ENCODE measurements around the gene SLC28A2. TPM values are rescaled to one million over a fixed set of nuclear protein-coding genes. Genes with fewer than 3 reads are reported as not detected.
"Not testable (repeated sequence)": the region's sequence is repeated elsewhere in the genome, so short reads cannot be mapped to it uniquely, and the experiment has no call there.

Gene SLC28A2
- total and polyA plus RNA-seq, 9 donors: 0.10 to 1.0 (median 0.17) TPM; not detected in 3

DNA sequence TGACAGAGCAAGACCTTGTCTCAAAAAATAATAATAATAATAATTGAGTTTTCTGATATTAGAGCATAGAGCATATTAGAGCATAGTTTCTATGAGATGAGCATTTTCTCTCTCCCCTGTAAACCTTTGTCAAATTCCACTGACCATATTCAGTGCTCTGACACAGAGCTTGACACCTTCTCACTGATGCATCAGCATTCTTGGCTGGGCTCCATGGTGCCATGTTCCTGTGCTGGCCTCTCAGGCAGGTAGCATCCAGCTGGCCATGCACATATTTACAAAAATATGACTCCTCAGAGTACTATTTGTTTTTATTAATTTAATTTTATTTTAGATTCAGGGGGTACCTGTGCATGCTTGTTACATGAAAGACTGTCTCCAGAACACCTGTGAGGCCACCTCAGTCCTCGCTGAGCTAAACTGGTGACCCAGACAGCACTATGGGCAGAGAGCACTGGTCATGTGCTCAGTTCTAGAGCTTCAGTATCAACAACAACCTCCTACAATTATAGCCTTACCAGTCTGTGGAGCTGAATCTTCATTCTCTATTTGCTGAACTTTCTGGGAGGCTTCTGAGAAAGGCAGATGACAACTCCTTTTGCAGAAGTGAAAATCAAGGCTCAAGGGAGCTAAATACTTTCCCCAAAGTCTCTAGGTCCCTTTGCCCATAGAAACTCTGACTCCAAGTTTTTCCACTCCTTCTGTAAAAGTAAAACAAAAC, 21.6 kb upstream of the SLC28A2 start:
- DNase-seq: no peak
- Histone ChIP-seq H3K4me1 (ENCODE audit: control insufficient read depth, insufficient read depth, low read length) (no peaks in the 10 kb centered on the region), H3K4me3 (ENCODE audit: low read length) (no peak overlapping the region), H3K9me3 (replicated peaks; ENCODE audit: control insufficient read depth, low read depth, low read length) (peaks cover 4% of the 10 kb centered on the region), H3K27ac (ENCODE audit: low read length) (no peak overlapping the region), H3K27me3 (ENCODE audit: control insufficient read depth, insufficient read depth, low read length) (no peaks in the 10 kb centered on the region), H3K36me3 (ENCODE audit: control insufficient read depth, insufficient read depth, low read length) (no peaks in the 10 kb centered on the region)
- 0% methylated on average over 1 of the region's 1 CpG for WGBS (ENCODE audit: insufficient coverage)

DNA sequence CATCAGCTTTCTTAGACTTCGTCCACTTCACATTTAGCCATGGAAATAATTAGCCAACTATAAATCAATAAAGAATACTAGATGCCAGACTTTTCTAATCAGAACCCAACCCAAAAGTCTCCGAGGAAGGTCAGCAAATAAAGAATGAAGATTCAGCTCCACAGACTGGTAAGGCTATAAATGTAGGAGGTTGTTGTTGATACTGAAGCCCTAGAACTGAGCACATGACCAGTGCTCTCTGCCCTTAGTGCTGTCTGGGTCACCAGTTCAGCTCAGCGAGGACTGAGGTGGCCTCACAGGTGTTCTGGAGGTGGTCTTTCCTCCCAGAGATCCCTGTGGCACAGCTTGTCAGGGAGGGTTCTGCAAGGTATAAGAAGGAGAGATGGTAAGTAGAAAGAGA, 20.9 kb upstream of the SLC28A2 start:
- 100% methylated on average over 1 of the region's 3 CpGs for WGBS (ENCODE audit: insufficient coverage)
- Histone ChIP-seq H3K27ac (ENCODE audit: low read length) (no peak overlapping the region), H3K36me3 (ENCODE audit: control insufficient read depth, insufficient read depth, low read length) (no peaks in the 10 kb centered on the region)

DNA sequence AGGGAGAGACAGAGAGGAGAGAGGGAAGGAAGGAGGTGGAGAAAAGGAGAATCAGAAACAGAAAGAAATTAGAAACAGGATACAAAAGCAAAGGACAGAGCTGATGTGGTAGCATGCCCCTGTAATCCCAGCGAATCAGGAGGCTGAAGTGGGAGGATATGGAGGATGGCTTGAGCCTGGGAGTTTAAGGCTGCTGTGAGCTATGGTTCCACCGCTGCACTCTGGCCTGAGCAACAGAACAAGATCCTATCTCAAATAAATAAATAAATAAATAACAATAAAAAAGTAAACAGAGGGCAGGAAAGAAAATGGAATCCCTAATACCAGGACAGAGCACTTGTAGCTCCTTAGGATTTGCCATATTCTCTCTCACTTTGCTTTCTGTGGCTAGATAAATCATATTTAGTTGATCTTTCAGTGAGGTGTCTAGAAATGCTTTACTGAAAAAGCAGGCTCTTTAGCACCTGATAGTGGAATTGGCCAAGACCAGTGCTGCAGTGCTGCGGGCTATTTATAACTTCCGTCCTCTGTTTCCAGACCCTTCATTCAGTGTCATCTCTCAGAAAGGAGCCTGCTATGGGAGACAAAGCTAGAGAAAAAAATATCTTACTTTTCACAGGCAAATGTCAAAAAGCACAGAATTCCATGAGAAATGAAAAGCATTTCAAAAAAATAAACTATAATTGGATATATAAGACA, 20.0 kb upstream of the SLC28A2 start:
- H3K9me3 ChIP-seq (replicated peaks; ENCODE audit: control insufficient read depth, low read depth, low read length): peaks cover 4% of the 10 kb centered on the region
- no peak for DNase-seq
- no peak overlapping the region for H3K27ac ChIP-seq (ENCODE audit: low read length)
- no CpG with 5 or more reads among the region's 4 CpGs for WGBS (ENCODE audit: insufficient coverage)
- H3K27me3 ChIP-seq (ENCODE audit: control insufficient read depth, insufficient read depth, low read length): no peaks in the 10 kb centered on the region
- H3K36me3 ChIP-seq (ENCODE audit: control insufficient read depth, insufficient read depth, low read length): no peaks in the 10 kb centered on the region
- no peak overlapping the region for H3K4me3 ChIP-seq (ENCODE audit: low read length)
- H3K4me1 ChIP-seq (ENCODE audit: control insufficient read depth, insufficient read depth, low read length): no peaks in the 10 kb centered on the region

More for the DNA sequence above, 20.9 kb upstream of the SLC28A2 start:
- no peak for DNase-seq
- no peaks in the 10 kb centered on the region for H3K27me3 ChIP-seq (ENCODE audit: control insufficient read depth, insufficient read depth, low read length)
- peaks cover 4% of the 10 kb centered on the region for H3K9me3 ChIP-seq (replicated peaks; ENCODE audit: control insufficient read depth, low read depth, low read length)
- H3K4me3 ChIP-seq (ENCODE audit: low read length): no peak overlapping the region
- no peaks in the 10 kb centered on the region for H3K4me1 ChIP-seq (ENCODE audit: control insufficient read depth, insufficient read depth, low read length)

DNA sequence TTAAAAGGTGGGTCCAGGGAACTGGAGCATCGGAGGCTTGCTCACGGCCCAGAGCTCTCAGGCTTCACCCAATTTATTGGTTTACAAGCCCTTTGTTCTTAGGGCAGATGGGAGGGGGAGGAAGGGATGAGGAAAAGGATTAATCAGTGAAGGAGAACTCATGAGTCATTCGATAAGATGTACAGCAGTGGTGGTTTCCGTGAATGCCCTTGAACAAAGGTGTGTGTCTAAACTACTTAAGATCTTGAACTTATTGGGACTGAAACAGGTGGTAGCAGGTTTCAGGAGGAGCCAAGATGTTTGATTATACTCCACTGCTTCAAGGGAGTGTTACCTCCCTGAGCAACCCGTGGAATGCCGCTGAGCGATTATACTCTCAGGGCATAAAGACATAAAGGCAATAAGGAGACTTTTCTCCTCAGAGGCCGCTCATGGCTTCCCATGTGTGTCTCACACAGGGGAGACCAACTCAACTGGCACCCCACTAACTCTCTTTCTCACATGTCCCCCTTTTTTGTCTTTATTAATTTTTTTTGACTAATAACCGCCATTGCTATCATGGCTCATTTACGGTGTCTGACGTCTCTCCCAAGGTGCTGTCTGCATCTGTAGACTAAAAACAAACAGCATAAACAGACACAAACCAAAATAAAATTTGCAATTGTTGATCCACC, 17.3 kb upstream of the SLC28A2 start:
- Histone ChIP-seq H3K9me3 (replicated peaks; ENCODE audit: control insufficient read depth, low read depth, low read length) (peaks cover 7% of the 10 kb centered on the region), H3K27me3 (ENCODE audit: control insufficient read depth, insufficient read depth, low read length) (no peaks in the 10 kb centered on the region), H3K4me3 (ENCODE audit: low read length) (no peak overlapping the region), H3K27ac (ENCODE audit: low read length) (no peak overlapping the region), H3K4me1 (ENCODE audit: control insufficient read depth, insufficient read depth, low read length) (no peaks in the 10 kb centered on the region), H3K36me3 (ENCODE audit: control insufficient read depth, insufficient read depth, low read length) (no peaks in the 10 kb centered on the region)
- no peak for DNase-seq
- WGBS (ENCODE audit: insufficient coverage): 88% methylated on average over 6 of the region's 11 CpGs

DNA sequence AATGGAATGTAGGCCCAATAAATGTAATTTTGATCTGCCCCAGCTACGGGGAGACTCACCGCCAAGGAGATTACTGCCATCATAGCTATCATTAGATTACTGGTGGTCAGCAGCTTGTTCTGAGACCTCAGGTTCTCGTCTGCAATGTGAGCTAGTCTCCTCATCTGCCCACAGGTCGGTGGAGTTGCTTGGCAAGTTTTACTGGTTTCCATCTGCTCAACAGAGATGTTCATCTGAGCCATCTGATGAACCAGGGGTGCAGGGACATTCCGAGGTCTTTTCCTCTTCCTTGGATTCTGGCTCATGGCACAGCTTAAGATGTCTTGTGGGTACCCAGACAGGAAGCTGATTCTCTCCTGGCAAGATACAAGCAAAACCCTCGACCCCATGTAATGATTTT, 15.2 kb upstream of the SLC28A2 start:
- H3K27ac ChIP-seq (ENCODE audit: low read length); DNase-seq; H3K4me3 ChIP-seq (ENCODE audit: low read length); H3K27me3 ChIP-seq (ENCODE audit: control insufficient read depth, insufficient read depth, low read length); H3K36me3 ChIP-seq (ENCODE audit: control insufficient read depth, insufficient read depth, low read length); H3K4me1 ChIP-seq (ENCODE audit: control insufficient read depth, insufficient read depth, low read length): not testable (repeated sequence)
- H3K9me3 ChIP-seq (replicated peaks; ENCODE audit: control insufficient read depth, low read depth, low read length): peaks cover 23% of the 10 kb centered on the region
- WGBS (ENCODE audit: insufficient coverage): 72% methylated on average over 5 of the region's 6 CpGs

DNA sequence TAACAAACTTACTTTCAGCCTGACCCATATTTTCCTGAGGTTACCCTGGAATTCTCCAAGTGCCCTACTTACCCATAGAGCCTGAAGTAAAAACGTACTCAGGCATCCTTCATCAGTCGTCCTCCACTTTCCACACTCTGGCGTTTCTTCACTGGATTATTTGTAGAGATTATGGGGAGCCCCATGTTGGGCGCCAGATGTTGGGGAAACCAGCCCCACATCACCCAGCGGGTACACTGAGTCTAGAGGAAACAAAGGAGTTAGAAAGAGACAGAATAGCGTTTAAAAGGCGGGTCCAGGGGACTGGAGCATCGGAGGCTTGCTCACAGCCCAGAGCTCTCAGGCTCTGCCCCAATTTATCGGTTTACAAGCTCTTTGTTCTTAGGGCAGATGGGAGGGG, 9.7 kb upstream of the SLC28A2 start:
- WGBS (ENCODE audit: insufficient coverage): 67% methylated on average over 3 of the region's 9 CpGs
- Histone ChIP-seq H3K9me3 (replicated peaks; ENCODE audit: control insufficient read depth, low read depth, low read length) (peaks cover 40% of the 10 kb centered on the region), H3K4me1 (ENCODE audit: control insufficient read depth, insufficient read depth, low read length) (no peaks in the 10 kb centered on the region), H3K4me3 (ENCODE audit: low read length) (no peak overlapping the region), H3K27me3 (ENCODE audit: control insufficient read depth, insufficient read depth, low read length) (no peaks in the 10 kb centered on the region), H3K36me3 (ENCODE audit: control insufficient read depth, insufficient read depth, low read length) (no peaks in the 10 kb centered on the region), H3K27ac (ENCODE audit: low read length) (no peak overlapping the region)
- DNase-seq: no peak

DNA sequence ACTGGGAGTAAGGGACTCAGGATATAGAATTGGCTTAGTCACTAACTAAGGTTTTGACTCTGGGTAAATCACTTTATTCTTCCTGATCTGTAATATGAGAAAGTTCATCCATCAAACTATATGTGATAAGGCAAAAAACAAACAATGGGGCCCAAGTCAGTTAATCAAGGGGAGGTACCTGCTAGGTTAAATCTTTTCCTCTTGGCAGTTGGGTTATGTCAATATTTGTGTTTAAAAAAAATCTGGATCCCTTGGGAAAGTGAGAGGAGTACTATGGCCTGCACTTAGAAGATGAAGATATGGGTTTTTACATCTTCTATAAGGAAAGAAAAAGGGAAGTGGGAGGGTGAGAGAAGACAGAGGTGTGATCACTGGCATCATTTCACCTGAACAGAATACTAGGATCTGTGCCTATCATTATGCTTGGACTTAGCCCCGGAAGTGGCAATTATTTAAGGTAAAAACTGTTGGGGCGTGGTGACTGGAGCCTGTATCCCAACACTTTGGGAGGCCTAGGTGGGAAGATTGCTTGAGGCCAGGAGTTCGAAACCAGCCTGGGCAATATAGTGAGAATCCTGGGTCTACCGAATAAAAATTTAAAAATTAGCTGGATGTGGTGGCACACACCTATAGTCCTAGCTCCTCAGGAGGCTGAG, 2.8 kb upstream of the SLC28A2 start:
- no peak overlapping the region for H3K4me3 ChIP-seq (ENCODE audit: low read length)
- H3K4me1 ChIP-seq (ENCODE audit: control insufficient read depth, insufficient read depth, low read length): no peaks in the 10 kb centered on the region
- no peak for DNase-seq
- no peak overlapping the region for H3K27ac ChIP-seq (ENCODE audit: low read length)
- WGBS (ENCODE audit: insufficient coverage): 88% methylated on average over 3 of the region's 4 CpGs
- no peaks in the 10 kb centered on the region for H3K27me3 ChIP-seq (ENCODE audit: control insufficient read depth, insufficient read depth, low read length)
- no peaks in the 10 kb centered on the region for H3K36me3 ChIP-seq (ENCODE audit: control insufficient read depth, insufficient read depth, low read length)
- H3K9me3 ChIP-seq (replicated peaks; ENCODE audit: control insufficient read depth, low read depth, low read length): peaks cover 2% of the 10 kb centered on the region

DNA sequence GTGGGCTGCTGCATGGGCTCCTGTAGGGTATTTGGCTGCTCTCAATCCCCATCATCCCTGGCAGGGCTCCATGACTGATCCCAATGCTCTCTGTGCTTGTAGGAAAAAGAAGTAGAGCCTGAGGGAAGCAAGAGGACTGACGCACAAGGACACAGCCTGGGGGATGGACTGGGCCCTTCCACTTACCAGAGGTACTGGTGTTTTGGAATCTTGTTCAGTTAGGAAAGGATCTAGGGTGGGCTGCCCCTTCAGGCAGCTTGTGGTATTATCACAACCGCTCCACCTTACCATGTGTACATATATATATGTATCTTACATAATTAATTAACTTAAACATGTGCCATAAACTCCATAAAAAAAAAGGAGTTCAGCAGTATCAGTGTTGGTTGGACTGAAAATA, 1.3 kb downstream of the SLC28A2 start:
- Histone ChIP-seq H3K27ac (ENCODE audit: low read length) (no peak overlapping the region), H3K36me3 (ENCODE audit: control insufficient read depth, insufficient read depth, low read length) (no peaks in the 10 kb centered on the region), H3K4me1 (ENCODE audit: control insufficient read depth, insufficient read depth, low read length) (no peaks in the 10 kb centered on the region), H3K9me3 (replicated peaks; ENCODE audit: control insufficient read depth, low read depth, low read length) (no peaks in the 10 kb centered on the region), H3K4me3 (ENCODE audit: low read length) (no peak overlapping the region), H3K27me3 (ENCODE audit: control insufficient read depth, insufficient read depth, low read length) (no peaks in the 10 kb centered on the region)
- no CpG with 5 or more reads among the region's 2 CpGs for WGBS (ENCODE audit: insufficient coverage)
- DNase-seq: no peak

DNA sequence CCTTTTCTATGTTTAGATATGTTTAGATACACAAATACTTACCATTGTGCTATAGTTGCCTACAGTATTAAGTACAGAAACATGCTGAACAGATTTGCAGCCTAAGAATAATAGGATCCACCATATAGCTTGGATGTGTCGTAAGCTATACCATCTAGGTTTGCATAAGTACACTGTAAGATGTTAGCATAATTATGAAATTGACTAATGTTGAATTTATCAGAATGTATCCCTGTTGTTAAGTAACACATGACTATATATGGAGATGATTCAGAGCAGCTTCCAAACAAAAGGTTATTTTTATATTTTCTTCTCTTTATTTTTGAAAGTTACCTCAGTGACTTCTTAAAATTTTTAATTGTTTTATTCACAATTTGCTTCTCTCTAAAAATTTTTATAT, 2.4 kb downstream of the SLC28A2 start:
- no CpG with 5 or more reads among the region's 1 CpG for WGBS (ENCODE audit: insufficient coverage)
- no peak overlapping the region for H3K27ac ChIP-seq (ENCODE audit: low read length)
- no peak for DNase-seq

DNA sequence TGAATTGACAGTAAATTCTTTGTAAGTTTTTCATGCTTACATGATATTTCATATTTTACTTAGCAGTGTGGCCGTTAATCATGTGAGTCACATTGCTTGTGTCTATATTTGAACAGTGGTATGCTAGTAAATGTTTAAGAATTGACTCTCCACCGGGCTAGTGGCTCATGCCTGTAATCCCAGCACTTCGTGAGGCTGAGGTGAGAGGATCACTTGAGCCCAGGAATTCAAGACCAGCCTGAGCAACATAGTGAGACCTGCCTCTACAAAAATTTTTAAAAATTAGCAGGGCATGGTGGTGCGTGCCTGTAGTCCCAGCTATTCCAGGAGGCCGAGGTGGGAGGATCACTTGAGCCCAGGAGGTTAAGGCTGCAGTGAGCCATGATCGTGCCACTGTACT, 2.8 kb downstream of the SLC28A2 start:
- WGBS (ENCODE audit: insufficient coverage): 65% methylated on average over 5 of the region's 6 CpGs
- H3K27ac ChIP-seq (ENCODE audit: low read length); H3K27me3 ChIP-seq (ENCODE audit: control insufficient read depth, insufficient read depth, low read length); H3K36me3 ChIP-seq (ENCODE audit: control insufficient read depth, insufficient read depth, low read length); H3K4me3 ChIP-seq (ENCODE audit: low read length); H3K4me1 ChIP-seq (ENCODE audit: control insufficient read depth, insufficient read depth, low read length); H3K9me3 ChIP-seq (replicated peaks; ENCODE audit: control insufficient read depth, low read depth, low read length); DNase-seq: not testable (repeated sequence)

More for the DNA sequence above, 2.4 kb downstream of the SLC28A2 start:
- Histone ChIP-seq H3K27me3 (ENCODE audit: control insufficient read depth, insufficient read depth, low read length) (no peaks in the 10 kb centered on the region), H3K4me3 (ENCODE audit: low read length) (no peak overlapping the region), H3K36me3 (ENCODE audit: control insufficient read depth, insufficient read depth, low read length) (no peaks in the 10 kb centered on the region), H3K9me3 (replicated peaks; ENCODE audit: control insufficient read depth, low read depth, low read length) (no peaks in the 10 kb centered on the region), H3K4me1 (ENCODE audit: control insufficient read depth, insufficient read depth, low read length) (no peaks in the 10 kb centered on the region)
